G401 (cell line): Measurements from ENCODE around the gene C5orf58. TPM values are rescaled to one million over a fixed set of nuclear protein-coding genes. Genes with fewer than 3 reads are reported as not detected.
"Not testable (repeated sequence)": the region's sequence is repeated elsewhere in the genome, so short reads cannot be mapped to it uniquely, and the experiment has no call there.

Experiments
- DNase-seq: peaks from one replicate; pipeline ENCODE4 v3.0.0-alpha.2; 2015; ENCODE audit warnings: low spot score
- in situ Hi-C: cut with HindIII; loops from 2 replicates; pipeline ENCODE4 v1.10.0; 2016; ENCODE audit warnings: low sequenced_read_pairs, mixed read lengths
- total RNA-seq: library from RNA; depleted of rRNA; stranded (reverse); fragments of >200 nt; shearing (Covaris generic); gene quantifications from 2 replicates; pipeline ENCODE4 v1.2.3, GENCODE V29; 2014

Gene C5orf58
- total RNA-seq, 1 experiment from 2014 or later: not detected

GRCh38 chr5:170220191-170220590, 12.6 kb upstream of the C5orf58 start:
- in situ Hi-C loops: no loop called here
- no peak for DNase-seq

- in situ Hi-C loops: no loop called here
Measured at GRCh38 chr5:170221327-170221741, 11.5 kb upstream of the C5orf58 start.

GRCh38 chr5:170223360-170223759, 9.4 kb upstream of the C5orf58 start:
- in situ Hi-C loops: no loop called here

More at GRCh38 chr5:170221327-170221741, 11.5 kb upstream of the C5orf58 start:
- DNase-seq: peak; percentile 28

GRCh38 chr5:170223906-170224305, 8.9 kb upstream of the C5orf58 start:
- in situ Hi-C loops: no loop called here
- DNase-seq: no peak

More at GRCh38 chr5:170223360-170223759, 9.4 kb upstream of the C5orf58 start:
- DNase-seq: no peak

GRCh38 chr5:170225326-170226128, 7.3 kb upstream of the C5orf58 start:
- in situ Hi-C loops: no loop called here
- peak; percentile 76 for DNase-seq

GRCh38 chr5:170226129-170226615, 6.6 kb upstream of the C5orf58 start:
- in situ Hi-C loops: no loop called here
- no peak for DNase-seq

- no peak for DNase-seq
- in situ Hi-C loops: no loop called here
Measured at GRCh38 chr5:170226661-170227060, 6.1 kb upstream of the C5orf58 start.

GRCh38 chr5:170228762-170229435, 3.9 kb upstream of the C5orf58 start:
- in situ Hi-C loops: no loop called here
- no peak for DNase-seq

GRCh38 chr5:170233358-170233892, 640 bp downstream of the C5orf58 start:
- DNase-seq: no peak
- in situ Hi-C loops: no loop called here

GRCh38 chr5:170235876-170236864, 3.4 kb downstream of the C5orf58 start:
- in situ Hi-C loops: no loop called here
- DNase-seq: no peak

- DNase-seq: no peak
- in situ Hi-C loops: no loop called here
Measured at GRCh38 chr5:170238456-170239196, 5.8 kb downstream of the C5orf58 start.

GRCh38 chr5:170245436-170245835, 12.7 kb downstream of the C5orf58 start:
- DNase-seq, in situ Hi-C loops: not testable (repeated sequence)

GRCh38 chr5:170246126-170246870, 13.5 kb downstream of the C5orf58 start:
- in situ Hi-C loops: no loop called here
- DNase-seq: no peak

GRCh38 chr5:170247363-170247762, 14.6 kb downstream of the C5orf58 start:
- no peak for DNase-seq
- in situ Hi-C loops: no loop called here

GRCh38 chr5:170248172-170248930, 15.6 kb downstream of the C5orf58 start:
- in situ Hi-C loops: no loop called here
- DNase-seq: no peak

GRCh38 chr5:170248931-170249227, 16.1 kb downstream of the C5orf58 start:
- in situ Hi-C loops, DNase-seq: not testable (repeated sequence)

GRCh38 chr5:170249355-170249754, 16.6 kb downstream of the C5orf58 start:
- no peak for DNase-seq
- in situ Hi-C loops: no loop called here
